ENCODE data around the gene KRTAP4-3. TPM values are rescaled to one million over a fixed set of nuclear protein-coding genes. Genes with fewer than 3 reads are reported as not detected.
"Not testable (repeated sequence)": the region's sequence is repeated elsewhere in the genome, so short reads cannot be mapped to it uniquely, and the experiment has no call there.

KRTAP4-3 gene
- total RNA-seq, 4 donors from 2014 or later: 1.2 to 54.0 TPM; not detected in 2

DNA sequence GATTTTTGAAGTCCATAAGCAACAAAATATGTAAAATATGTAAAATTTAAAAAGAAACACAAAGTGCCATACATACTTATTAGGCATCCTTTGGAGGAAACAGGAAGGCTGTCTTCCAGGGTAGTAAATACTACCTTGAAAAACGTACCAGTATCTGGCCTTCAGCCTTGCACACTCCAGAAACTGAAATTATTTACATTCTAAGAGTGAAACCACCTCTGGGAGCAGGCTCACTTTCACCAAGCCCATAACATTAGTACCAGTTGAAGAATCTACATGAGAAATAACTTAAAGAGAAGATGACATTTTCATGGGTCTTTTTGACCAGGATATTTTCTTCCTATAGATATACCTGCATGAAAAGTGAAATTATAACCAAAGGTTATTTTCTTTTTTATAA is 28.0 kb upstream of the KRTAP4-3 start:
- no peak overlapping the region for H3K4me3 ChIP-seq (ENCODE audit: low read depth, poor library complexity, severe bottlenecking)
- TF ChIP-seq CTCF (IDR thresholded peaks at IDR 0.05) (no peak), POLR2A (IDR thresholded peaks at IDR 0.05) (no peak)
- DNase-seq (ENCODE audit: low spot score in 2 of 2): no peak
- 45 to 49% methylated on average over 1 of the region's 1 CpG for whole genome bisulfite sequencing, 2 donors
- intact Hi-C loops (cut with DNase I; ENCODE audit: low total_unique reads): no loop called here

DNA sequence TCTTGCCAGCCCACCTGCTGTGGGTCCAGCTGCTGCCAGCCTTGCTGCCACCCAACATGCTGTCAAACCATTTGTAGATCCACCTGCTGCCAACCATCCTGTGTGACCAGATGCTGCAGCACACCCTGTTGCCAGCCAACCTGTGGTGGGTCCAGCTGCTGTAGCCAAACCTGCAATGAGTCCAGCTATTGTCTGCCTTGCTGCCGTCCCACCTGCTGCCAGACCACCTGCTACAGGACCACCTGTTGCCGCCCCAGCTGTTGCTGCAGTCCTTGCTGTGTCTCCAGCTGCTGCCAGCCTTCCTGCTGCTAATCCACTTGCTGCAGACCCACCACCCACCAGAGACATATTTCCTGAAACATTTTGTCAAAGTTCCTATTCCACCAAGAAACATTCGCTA is 22.3 kb upstream of the KRTAP4-3 start:
- no peak overlapping the region for H3K4me3 ChIP-seq (ENCODE audit: low read depth, poor library complexity, severe bottlenecking)
- no peak for TF ChIP-seq POLR2A (IDR thresholded peaks at IDR 0.05)
- no peak for TF ChIP-seq CTCF (IDR thresholded peaks at IDR 0.05)
- WGBS, 2 donors: 83 to 90% methylated on average over 3 of the region's 3 CpGs
- intact Hi-C loops (cut with DNase I; ENCODE audit: low total_unique reads): no loop called here
- DNase-seq (ENCODE audit: low spot score in 2 of 2): no peak

DNA sequence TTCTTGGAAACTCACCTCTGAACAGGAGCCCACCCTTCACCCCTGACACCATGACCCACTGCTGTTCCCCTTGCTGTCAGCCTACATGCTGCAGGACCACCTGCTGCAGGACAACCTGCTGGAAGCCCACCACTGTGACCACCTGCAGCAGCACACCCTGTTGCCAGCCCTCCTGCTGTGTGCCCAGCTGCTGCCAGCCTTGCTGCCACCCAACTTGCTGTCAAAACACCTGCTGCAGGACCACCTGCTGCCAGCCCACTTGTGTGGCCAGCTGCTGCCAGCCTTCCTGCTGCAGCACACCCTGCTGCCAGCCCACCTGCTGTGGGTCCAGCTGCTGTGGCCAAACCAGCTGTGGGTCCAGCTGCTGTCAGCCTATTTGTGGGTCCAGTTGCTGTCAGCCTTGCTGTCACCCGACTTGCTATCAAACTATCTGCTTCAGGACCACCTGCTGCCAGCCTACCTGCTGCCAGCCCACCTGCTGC is 21.9 kb upstream of the KRTAP4-3 start, which contains the start of gene KRTAP9-1:
Gene KRTAP9-1, plus strand, starts transcription at position 51 of the 482 bp plus-strand sequence. Its CDS starts 0 bp downstream, at position 51.
- 78 to 86% methylated on average over 1 of the region's 1 CpG for WGBS, 2 donors
- DNase-seq (ENCODE audit: low spot score in 2 of 2); H3K4me3 ChIP-seq (ENCODE audit: low read depth, poor library complexity, severe bottlenecking); intact Hi-C loops (cut with DNase I; ENCODE audit: low total_unique reads): not testable (repeated sequence)

- DNase-seq (ENCODE audit: low spot score in 2 of 2): no peak
- intact Hi-C loops (cut with DNase I; ENCODE audit: low total_unique reads): no loop called here
- no peak overlapping the region for H3K4me3 ChIP-seq (ENCODE audit: low read depth, poor library complexity, severe bottlenecking)
- 60 to 80% methylated on average over 2 of the region's 2 CpGs for WGBS, 2 donors
- TF ChIP-seq POLR2A (IDR thresholded peaks at IDR 0.05) (no peak), CTCF (IDR thresholded peaks at IDR 0.05) (no peak)
Observed at GRCh38 chr17:41186872-41187271, 18.9 kb upstream of the KRTAP4-3 start.

DNA sequence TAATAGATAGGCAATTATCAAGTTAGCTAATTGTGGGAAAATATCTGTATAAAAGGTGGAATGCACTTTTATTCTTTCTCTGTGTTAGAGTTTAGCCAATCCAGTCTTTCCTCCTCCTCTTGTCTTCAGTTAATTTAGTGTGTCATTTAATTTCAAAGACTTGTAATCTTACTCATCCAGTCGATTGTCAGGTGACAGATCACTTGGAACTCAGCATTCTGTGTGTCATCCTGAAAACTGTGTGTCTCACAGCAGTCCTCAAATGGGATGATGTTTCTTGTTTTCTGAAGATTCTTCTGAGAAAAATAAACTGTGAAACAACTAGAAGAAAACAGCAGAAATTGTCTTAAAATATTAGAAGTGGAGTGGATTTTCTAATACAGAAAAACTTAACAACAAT is 17.0 kb upstream of the KRTAP4-3 start:
- WGBS, 2 donors: 33 to 45% methylated on average over 1 of the region's 1 CpG
- no peak overlapping the region for H3K4me3 ChIP-seq (ENCODE audit: low read depth, poor library complexity, severe bottlenecking)

DNA sequence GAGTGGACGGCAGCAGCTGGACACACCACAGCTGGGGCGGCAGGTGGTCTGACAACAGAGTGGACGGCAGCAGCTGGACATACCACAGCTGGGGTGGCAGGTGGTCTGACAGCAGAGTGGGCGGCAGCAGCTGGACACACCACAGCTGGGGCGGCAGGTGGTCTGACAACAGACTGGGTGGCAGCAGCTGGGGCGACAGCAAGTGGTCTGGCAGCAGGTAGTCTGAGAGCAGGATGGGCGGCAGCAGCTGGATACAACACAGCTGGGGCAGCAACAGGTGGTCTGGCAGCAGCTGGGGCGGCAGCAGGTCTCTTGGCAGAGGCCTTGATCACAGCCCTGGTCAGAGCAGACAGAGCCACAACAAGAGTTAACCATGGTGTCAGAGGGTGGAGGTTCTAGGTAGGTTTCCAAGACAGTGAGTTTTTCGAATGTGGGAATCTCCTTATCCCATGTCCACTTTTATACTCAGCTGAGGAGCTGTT is 16.5 kb upstream of the KRTAP4-3 start, which contains the start of gene KRTAP4-1:
Gene KRTAP4-1, minus strand, starts transcription at position 432 of the 482 bp plus-strand sequence. Its CDS starts 57 bp downstream, at position 375.
- 69 to 75% methylated on average over 9 of the region's 9 CpGs for WGBS, 2 donors
- intact Hi-C loops (cut with DNase I; ENCODE audit: low total_unique reads): no loop called here
- no peak for DNase-seq (ENCODE audit: low spot score in 2 of 2)
- TF ChIP-seq CTCF (IDR thresholded peaks at IDR 0.05) (no peak), POLR2A (IDR thresholded peaks at IDR 0.05) (no peak)
- no peak within 1 kb of the TSS for H3K4me3 ChIP-seq (ENCODE audit: low read depth, poor library complexity, severe bottlenecking)

More for the DNA sequence above, 17.0 kb upstream of the KRTAP4-3 start:
- intact Hi-C loops (cut with DNase I; ENCODE audit: low total_unique reads): no loop called here
- no peak for DNase-seq (ENCODE audit: low spot score in 2 of 2)
- no peak for TF ChIP-seq POLR2A (IDR thresholded peaks at IDR 0.05)
- TF ChIP-seq CTCF (IDR thresholded peaks at IDR 0.05): no peak

Data from lower leg skin (tissue), 4 donors.